ENCODE data around the gene LIMS2. TPM values are rescaled to one million over a fixed set of nuclear protein-coding genes. Genes with fewer than 3 reads are reported as not detected.

The LIMS2 gene
- total RNA-seq, 1 donor from 2014 or later: 3.8 TPM

DNA sequence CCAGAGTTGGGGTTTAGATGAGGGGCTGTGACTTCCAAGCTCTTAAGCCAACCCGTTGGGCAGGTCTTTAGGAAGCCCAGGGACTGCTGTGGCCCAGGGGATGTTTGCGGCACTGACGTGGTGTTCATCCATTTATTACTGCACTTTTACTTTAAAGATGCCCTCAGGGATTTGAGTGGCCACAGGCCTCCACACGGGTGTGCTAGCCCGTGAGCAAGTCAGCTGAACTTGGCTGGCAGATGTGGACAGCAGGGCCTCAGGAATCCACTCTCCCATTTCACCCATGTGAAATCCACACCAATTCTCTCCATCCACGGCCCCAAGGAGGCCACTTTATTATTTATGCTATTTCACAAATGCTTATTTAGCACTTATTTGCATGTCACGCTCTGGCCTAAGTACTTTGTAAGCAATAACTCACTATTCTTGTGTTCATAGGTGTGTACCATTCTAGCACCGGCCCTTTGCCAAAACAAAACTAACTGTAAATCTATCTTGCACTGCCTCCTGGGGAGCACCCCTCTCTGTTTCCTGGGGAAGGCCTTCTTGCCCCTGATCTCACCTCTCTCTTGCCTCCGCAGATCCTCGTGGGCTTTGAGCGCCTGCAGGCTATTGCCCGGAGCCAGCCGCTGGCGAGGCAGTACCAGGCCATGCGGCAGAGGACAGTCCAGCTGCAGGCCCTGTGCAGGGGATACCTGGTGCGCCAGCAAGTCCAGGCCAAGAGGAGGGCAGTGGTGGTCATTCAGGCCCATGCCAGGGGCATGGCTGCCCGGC lies 68.5 kb downstream of the LIMS2 start:
- Mint-ChIP-seq H3K27me3 (ENCODE audit: unreplicated experiment) (no peaks in the 10 kb centered on the region), H3K4me1 (ENCODE audit: unreplicated experiment) (no peaks in the 10 kb centered on the region), H3K27ac (ENCODE audit: unreplicated experiment) (no peak overlapping the region), H3K36me3 (ENCODE audit: low read depth, unreplicated experiment) (no peaks in the 10 kb centered on the region), H3K9me3 (ENCODE audit: unreplicated experiment) (no peaks in the 10 kb centered on the region), H3K4me3 (ENCODE audit: unreplicated experiment) (no peak overlapping the region)
- no peak for DNase-seq (ENCODE audit: low spot score)
- TF ChIP-seq, protein P1, sequence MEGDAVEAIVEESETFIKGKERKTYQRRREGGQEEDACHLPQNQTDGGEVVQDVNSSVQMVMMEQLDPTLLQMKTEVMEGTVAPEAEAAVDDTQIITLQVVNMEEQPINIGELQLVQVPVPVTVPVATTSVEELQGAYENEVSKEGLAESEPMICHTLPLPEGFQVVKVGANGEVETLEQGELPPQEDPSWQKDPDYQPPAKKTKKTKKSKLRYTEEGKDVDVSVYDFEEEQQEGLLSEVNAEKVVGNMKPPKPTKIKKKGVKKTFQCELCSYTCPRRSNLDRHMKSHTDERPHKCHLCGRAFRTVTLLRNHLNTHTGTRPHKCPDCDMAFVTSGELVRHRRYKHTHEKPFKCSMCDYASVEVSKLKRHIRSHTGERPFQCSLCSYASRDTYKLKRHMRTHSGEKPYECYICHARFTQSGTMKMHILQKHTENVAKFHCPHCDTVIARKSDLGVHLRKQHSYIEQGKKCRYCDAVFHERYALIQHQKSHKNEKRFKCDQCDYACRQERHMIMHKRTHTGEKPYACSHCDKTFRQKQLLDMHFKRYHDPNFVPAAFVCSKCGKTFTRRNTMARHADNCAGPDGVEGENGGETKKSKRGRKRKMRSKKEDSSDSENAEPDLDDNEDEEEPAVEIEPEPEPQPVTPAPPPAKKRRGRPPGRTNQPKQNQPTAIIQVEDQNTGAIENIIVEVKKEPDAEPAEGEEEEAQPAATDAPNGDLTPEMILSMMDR (IDR thresholded peaks at IDR 0.05; ENCODE audit: unreplicated experiment): no peak

DNA sequence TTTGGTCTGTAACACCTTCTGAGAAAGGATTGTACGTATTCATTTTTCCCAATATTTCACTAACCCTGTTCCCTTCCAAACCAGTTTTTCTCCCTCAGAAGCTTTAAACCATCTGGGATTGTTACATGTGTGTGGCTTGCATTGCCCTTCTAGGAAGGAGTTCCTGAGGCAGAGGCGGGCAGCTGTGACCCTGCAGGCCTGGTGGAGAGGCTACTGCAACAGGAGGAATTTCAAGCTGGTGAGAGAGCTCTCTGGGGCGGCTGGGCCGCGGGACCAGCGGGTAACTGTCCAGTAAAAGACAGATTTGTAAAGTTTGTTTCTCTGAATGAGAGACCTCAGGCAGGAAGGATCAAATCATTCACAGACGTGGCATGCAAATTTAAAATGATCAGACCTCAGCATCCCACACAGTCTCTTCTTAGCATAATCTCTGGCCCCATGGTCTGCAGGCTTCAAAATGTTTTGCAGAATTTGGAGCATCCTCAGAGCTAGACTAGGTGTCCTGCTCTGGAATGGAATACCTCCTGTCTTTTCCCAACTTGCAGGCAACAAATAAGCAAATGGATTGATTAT lies 69.6 kb downstream of the LIMS2 start:
- TF ChIP-seq, protein P1 (IDR thresholded peaks at IDR 0.05; ENCODE audit: unreplicated experiment): no peak
- H3K27me3 Mint-ChIP-seq (ENCODE audit: unreplicated experiment): no peaks in the 10 kb centered on the region
- no peaks in the 10 kb centered on the region for H3K4me1 Mint-ChIP-seq (ENCODE audit: unreplicated experiment)
- no peak overlapping the region for H3K27ac Mint-ChIP-seq (ENCODE audit: unreplicated experiment)
- no peaks in the 10 kb centered on the region for H3K9me3 Mint-ChIP-seq (ENCODE audit: unreplicated experiment)
- H3K36me3 Mint-ChIP-seq (ENCODE audit: low read depth, unreplicated experiment): no peaks in the 10 kb centered on the region
- no peak for DNase-seq (ENCODE audit: low spot score)
- H3K4me3 Mint-ChIP-seq (ENCODE audit: unreplicated experiment): no peak overlapping the region

DNA sequence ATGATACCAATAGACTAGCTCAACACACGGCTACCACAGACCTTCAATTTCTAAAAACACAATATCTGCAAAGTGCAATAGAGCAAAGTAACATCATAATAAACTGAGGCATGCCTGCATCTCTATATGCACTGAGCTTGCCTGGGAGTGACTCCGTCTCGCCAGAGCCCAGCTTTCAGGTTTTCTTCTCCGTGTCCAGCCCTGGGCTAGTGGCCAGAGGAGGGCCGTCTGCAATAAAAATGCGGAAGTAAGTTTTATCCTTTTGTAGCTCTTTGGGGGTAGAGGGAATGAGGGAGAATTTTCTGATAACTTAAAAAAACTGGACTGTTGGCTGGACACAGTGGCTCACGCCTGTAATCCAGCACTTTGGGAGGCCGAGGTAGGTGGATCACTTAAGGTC lies 70.3 kb downstream of the LIMS2 start:
- Mint-ChIP-seq H3K27me3 (ENCODE audit: unreplicated experiment) (no peaks in the 10 kb centered on the region), H3K36me3 (ENCODE audit: low read depth, unreplicated experiment) (no peaks in the 10 kb centered on the region), H3K9me3 (ENCODE audit: unreplicated experiment) (no peaks in the 10 kb centered on the region), H3K27ac (ENCODE audit: unreplicated experiment) (no peak overlapping the region), H3K4me3 (ENCODE audit: unreplicated experiment) (no peak overlapping the region), H3K4me1 (ENCODE audit: unreplicated experiment) (no peaks in the 10 kb centered on the region)
- DNase-seq (ENCODE audit: low spot score): no peak
- TF ChIP-seq, protein P1 (IDR thresholded peaks at IDR 0.05; ENCODE audit: unreplicated experiment): no peak

DNA sequence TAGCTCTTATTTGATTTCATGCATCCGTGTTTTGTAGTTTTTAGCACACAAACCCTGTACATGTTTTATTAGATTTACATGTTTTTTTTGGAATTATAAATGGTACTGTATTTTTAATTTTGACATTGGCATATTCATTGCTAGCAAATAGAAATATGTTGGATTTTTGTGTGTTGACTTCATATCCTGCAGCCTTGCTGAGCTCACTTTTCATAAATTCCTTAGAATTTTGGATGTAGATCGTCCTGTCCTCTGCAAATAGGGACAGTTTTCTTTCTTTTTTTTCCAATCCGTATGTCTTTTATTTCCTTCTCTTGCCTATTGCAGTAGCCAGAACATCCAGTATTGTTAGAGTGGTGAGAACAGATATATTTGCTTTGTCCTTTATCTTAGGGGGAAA lies 76.1 kb downstream of the LIMS2 start:
- no peaks in the 10 kb centered on the region for H3K9me3 Mint-ChIP-seq (ENCODE audit: unreplicated experiment)
- H3K27ac Mint-ChIP-seq (ENCODE audit: unreplicated experiment): no peak overlapping the region
- TF ChIP-seq, protein P1 (IDR thresholded peaks at IDR 0.05; ENCODE audit: unreplicated experiment): no peak
- H3K27me3 Mint-ChIP-seq (ENCODE audit: unreplicated experiment): peaks cover 2% of the 10 kb centered on the region
- H3K4me3 Mint-ChIP-seq (ENCODE audit: unreplicated experiment): no peak overlapping the region
- no peaks in the 10 kb centered on the region for H3K36me3 Mint-ChIP-seq (ENCODE audit: low read depth, unreplicated experiment)
- no peaks in the 10 kb centered on the region for H3K4me1 Mint-ChIP-seq (ENCODE audit: unreplicated experiment)
- no peak for DNase-seq (ENCODE audit: low spot score)

DNA sequence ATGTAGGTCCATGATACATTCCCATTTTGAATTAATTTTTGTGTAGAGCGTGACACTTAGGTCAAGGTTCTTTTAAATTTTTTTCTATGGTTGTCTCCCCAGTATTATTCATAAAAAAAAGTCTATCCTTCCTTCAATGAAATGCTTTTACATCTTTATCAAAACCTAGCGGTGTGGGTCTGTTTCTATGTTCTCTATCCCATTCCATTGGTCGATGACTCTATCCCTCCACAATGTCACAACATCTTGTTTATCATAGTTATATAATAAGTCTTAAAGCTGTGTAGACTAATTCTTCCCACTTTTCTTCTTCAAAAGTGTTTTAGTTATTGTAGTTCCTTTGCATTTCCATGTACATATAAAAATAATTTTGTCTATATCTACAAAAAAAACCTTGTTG lies 76.6 kb downstream of the LIMS2 start:
- peaks cover 2% of the 10 kb centered on the region for H3K27me3 Mint-ChIP-seq (ENCODE audit: unreplicated experiment)
- H3K4me1 Mint-ChIP-seq (ENCODE audit: unreplicated experiment): no peaks in the 10 kb centered on the region
- no peaks in the 10 kb centered on the region for H3K36me3 Mint-ChIP-seq (ENCODE audit: low read depth, unreplicated experiment)
- H3K4me3 Mint-ChIP-seq (ENCODE audit: unreplicated experiment): no peak overlapping the region
- no peaks in the 10 kb centered on the region for H3K9me3 Mint-ChIP-seq (ENCODE audit: unreplicated experiment)
- H3K27ac Mint-ChIP-seq (ENCODE audit: unreplicated experiment): no peak overlapping the region
- no peak for DNase-seq (ENCODE audit: low spot score)
- TF ChIP-seq, protein P1 (IDR thresholded peaks at IDR 0.05; ENCODE audit: unreplicated experiment): no peak
